Measurements from ENCODE around the gene TOMM5.

TOMM5 gene

DNA sequence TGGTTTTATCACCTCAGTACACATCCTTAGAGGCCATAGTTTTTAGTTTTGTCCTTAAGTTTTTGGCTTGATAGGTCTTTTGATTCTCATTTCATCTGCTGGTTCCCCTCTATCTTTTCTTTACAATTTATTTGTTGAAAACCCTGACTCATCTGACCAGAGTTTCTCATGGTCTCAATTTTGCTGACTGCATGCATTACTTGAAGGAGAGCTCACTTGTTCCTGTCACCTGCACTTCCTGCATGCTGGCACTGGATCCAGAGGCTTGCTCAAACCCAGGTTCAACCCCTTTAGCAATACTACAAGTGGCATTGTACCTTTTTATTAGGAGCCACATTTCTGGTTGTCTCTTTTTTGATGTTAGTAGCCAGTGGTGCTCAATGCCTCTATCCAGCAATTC is 42.9 kb downstream of the TOMM5 start:
- no peak overlapping the region for H2AFZ ChIP-seq (ENCODE audit: low read length)
- no peaks in the 10 kb centered on the region for H3K9me3 ChIP-seq (ENCODE audit: insufficient read depth, low read depth, low read length)
- H3K36me3 ChIP-seq (ENCODE audit: insufficient read depth, low read length), result no peaks in the 10 kb centered on the region
- H3K9ac ChIP-seq (ENCODE audit: low read depth, low read length, poor library complexity, severe bottlenecking), result no peak overlapping the region
- H3F3A ChIP-seq (ENCODE audit: low read depth), result no peaks in the 10 kb centered on the region
- TF ChIP-seq EZH2phosphoT487 (IDR thresholded peaks at IDR 0.05; ENCODE audit: borderline replicate concordance), result no peak
- H3K9me2 ChIP-seq (replicated peaks; ENCODE audit: low read depth, low read length), result no peaks in the 10 kb centered on the region
- no peaks in the 10 kb centered on the region for H3K27me3 ChIP-seq (ENCODE audit: insufficient read depth, low read length, poor library complexity, severe bottlenecking)
- H3K4me1 ChIP-seq (ENCODE audit: insufficient read depth, low read length, poor library complexity, severe bottlenecking), result peaks cover 4% of the 10 kb centered on the region
- no peak overlapping the region for H3K4me3 ChIP-seq (ENCODE audit: low read length, poor library complexity, severe bottlenecking)
- no peaks in the 10 kb centered on the region for H4K20me1 ChIP-seq (ENCODE audit: insufficient read depth, low read length, poor library complexity, severe bottlenecking)
- no peaks in the 10 kb centered on the region for H3K79me2 ChIP-seq (ENCODE audit: insufficient read depth, low read length)
- no peak overlapping the region for H3K4me2 ChIP-seq (ENCODE audit: low read depth, low read length, poor library complexity, severe bottlenecking)

DNA sequence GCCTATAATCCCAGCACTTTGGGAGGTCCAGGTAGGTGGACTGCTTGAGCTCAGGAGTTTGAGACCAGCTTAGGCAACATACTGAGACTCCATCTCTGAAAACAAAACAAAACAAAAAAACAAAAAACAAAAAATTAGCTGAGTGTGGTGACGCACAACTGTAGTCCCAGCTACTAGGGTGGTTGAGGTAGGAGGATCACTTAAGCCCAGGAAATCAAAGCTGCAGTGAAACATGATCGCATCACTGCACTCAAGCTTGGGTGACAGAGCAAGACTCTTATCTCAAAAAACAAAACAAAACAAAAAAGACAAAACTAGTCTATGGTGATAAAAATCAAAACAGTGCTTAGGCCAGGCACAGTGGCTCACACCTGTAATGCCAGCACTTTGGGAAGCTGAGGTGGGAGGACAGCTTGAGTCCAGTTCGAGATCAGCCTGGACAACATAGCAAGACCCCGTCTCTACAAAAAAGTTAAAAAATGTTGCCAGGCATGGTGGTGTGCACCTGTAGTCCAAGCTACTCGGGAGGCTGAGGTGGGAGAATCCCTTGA is 45.0 kb downstream of the TOMM5 start:
- Histone ChIP-seq H3F3A (ENCODE audit: low read depth) (no peaks in the 10 kb centered on the region), H3K9me2 (replicated peaks; ENCODE audit: low read depth, low read length) (no peaks in the 10 kb centered on the region), H3K79me2 (ENCODE audit: insufficient read depth, low read length) (no peaks in the 10 kb centered on the region), H3K9me3 (ENCODE audit: insufficient read depth, low read depth, low read length) (no peaks in the 10 kb centered on the region), H2AFZ (ENCODE audit: low read length) (no peak overlapping the region), H4K20me1 (ENCODE audit: insufficient read depth, low read length, poor library complexity, severe bottlenecking) (no peaks in the 10 kb centered on the region), H3K9ac (ENCODE audit: low read depth, low read length, poor library complexity, severe bottlenecking) (no peak overlapping the region), H3K4me3 (ENCODE audit: low read length, poor library complexity, severe bottlenecking) (no peak overlapping the region), H3K4me2 (ENCODE audit: low read depth, low read length, poor library complexity, severe bottlenecking) (no peak overlapping the region), H3K36me3 (ENCODE audit: insufficient read depth, low read length) (no peaks in the 10 kb centered on the region), H3K4me1 (ENCODE audit: insufficient read depth, low read length, poor library complexity, severe bottlenecking) (peaks cover 4% of the 10 kb centered on the region), H3K27me3 (ENCODE audit: insufficient read depth, low read length, poor library complexity, severe bottlenecking) (no peaks in the 10 kb centered on the region)
- no peak for TF ChIP-seq EZH2phosphoT487 (IDR thresholded peaks at IDR 0.05; ENCODE audit: borderline replicate concordance)
- TF ChIP-seq, protein P1, sequence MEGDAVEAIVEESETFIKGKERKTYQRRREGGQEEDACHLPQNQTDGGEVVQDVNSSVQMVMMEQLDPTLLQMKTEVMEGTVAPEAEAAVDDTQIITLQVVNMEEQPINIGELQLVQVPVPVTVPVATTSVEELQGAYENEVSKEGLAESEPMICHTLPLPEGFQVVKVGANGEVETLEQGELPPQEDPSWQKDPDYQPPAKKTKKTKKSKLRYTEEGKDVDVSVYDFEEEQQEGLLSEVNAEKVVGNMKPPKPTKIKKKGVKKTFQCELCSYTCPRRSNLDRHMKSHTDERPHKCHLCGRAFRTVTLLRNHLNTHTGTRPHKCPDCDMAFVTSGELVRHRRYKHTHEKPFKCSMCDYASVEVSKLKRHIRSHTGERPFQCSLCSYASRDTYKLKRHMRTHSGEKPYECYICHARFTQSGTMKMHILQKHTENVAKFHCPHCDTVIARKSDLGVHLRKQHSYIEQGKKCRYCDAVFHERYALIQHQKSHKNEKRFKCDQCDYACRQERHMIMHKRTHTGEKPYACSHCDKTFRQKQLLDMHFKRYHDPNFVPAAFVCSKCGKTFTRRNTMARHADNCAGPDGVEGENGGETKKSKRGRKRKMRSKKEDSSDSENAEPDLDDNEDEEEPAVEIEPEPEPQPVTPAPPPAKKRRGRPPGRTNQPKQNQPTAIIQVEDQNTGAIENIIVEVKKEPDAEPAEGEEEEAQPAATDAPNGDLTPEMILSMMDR (conservative IDR thresholded peaks at IDR 0.05; ENCODE audit: low read length), result no peak

DNA sequence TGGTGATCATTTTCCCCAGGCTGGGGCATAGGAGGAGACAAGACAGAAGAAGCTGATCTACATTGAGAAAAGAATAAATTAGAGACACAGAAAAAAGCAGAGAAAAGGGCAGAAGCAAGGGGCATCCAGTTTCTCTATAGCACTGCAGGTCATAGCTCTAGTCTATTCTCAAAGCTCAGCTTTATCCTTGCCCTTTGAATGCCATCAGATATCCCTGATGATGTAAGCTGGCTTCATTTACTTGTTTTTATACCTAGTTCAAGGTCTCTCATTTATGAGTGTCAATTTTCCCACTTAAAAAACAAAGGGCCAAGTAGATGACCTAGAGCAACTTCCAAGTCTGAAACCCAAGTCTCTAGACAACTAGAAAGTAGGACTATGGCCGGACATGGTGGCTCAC is 48.9 kb downstream of the TOMM5 start:
- Histone ChIP-seq H3K9me2 (replicated peaks; ENCODE audit: low read depth, low read length) (no peaks in the 10 kb centered on the region), H3K9me3 (ENCODE audit: insufficient read depth, low read depth, low read length) (no peaks in the 10 kb centered on the region)
- TF ChIP-seq, protein P1 (conservative IDR thresholded peaks at IDR 0.05; ENCODE audit: low read length), result no peak
- no peak for TF ChIP-seq EZH2phosphoT487 (IDR thresholded peaks at IDR 0.05; ENCODE audit: borderline replicate concordance)

DNA sequence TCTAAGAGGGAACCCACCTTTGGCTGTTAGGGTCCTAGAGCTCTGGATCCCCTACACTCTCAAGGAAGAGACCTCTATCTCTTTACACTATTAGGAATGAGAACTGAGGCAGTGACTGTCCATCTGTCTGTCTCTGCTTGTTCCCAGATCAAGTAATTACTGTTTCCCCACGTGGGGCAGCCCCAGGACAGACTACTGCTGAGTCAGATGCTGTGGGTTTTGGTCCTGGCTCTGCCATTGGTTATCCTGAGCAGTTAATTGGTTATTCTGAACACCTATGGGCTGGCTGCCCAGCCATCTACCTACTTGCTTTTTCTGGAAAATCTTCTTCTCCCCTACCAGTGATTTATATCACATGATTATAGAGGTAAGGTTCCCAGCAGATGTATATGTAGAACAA is 49.5 kb downstream of the TOMM5 start:
- Histone ChIP-seq H3K9ac (ENCODE audit: low read depth, low read length, poor library complexity, severe bottlenecking) (no peak overlapping the region), H2AFZ (ENCODE audit: low read length) (no peak overlapping the region), H4K20me1 (ENCODE audit: insufficient read depth, low read length, poor library complexity, severe bottlenecking) (no peaks in the 10 kb centered on the region), H3K4me2 (ENCODE audit: low read depth, low read length, poor library complexity, severe bottlenecking) (no peak overlapping the region), H3K9me2 (replicated peaks; ENCODE audit: low read depth, low read length) (no peaks in the 10 kb centered on the region), H3K27me3 (ENCODE audit: insufficient read depth, low read length, poor library complexity, severe bottlenecking) (no peaks in the 10 kb centered on the region), H3F3A (ENCODE audit: low read depth) (no peaks in the 10 kb centered on the region), H3K36me3 (ENCODE audit: insufficient read depth, low read length) (peaks cover 33% of the 10 kb centered on the region; the same call in 1 of the 2 replicates), H3K4me1 (ENCODE audit: insufficient read depth, low read length, poor library complexity, severe bottlenecking) (no peaks in the 10 kb centered on the region), H3K79me2 (ENCODE audit: insufficient read depth, low read length) (no peaks in the 10 kb centered on the region), H3K9me3 (ENCODE audit: insufficient read depth, low read depth, low read length) (no peaks in the 10 kb centered on the region), H3K4me3 (ENCODE audit: low read length, poor library complexity, severe bottlenecking) (no peak overlapping the region)
- no peak for TF ChIP-seq EZH2phosphoT487 (IDR thresholded peaks at IDR 0.05; ENCODE audit: borderline replicate concordance)
- TF ChIP-seq, protein P1 (conservative IDR thresholded peaks at IDR 0.05; ENCODE audit: low read length), result no peak

More for the DNA sequence above, 48.9 kb downstream of the TOMM5 start:
- Histone ChIP-seq H2AFZ (ENCODE audit: low read length) (no peak overlapping the region), H3K4me2 (ENCODE audit: low read depth, low read length, poor library complexity, severe bottlenecking) (no peak overlapping the region), H3K4me1 (ENCODE audit: insufficient read depth, low read length, poor library complexity, severe bottlenecking) (no peaks in the 10 kb centered on the region), H3F3A (ENCODE audit: low read depth) (no peaks in the 10 kb centered on the region), H3K79me2 (ENCODE audit: insufficient read depth, low read length) (no peaks in the 10 kb centered on the region), H4K20me1 (ENCODE audit: insufficient read depth, low read length, poor library complexity, severe bottlenecking) (no peaks in the 10 kb centered on the region), H3K4me3 (ENCODE audit: low read length, poor library complexity, severe bottlenecking) (no peak overlapping the region), H3K9ac (ENCODE audit: low read depth, low read length, poor library complexity, severe bottlenecking) (no peak overlapping the region), H3K27me3 (ENCODE audit: insufficient read depth, low read length, poor library complexity, severe bottlenecking) (no peaks in the 10 kb centered on the region), H3K36me3 (ENCODE audit: insufficient read depth, low read length) (peaks cover 28% of the 10 kb centered on the region; the same call in 1 of the 2 replicates)
